PFSK-1 (cell line): ENCODE results near the gene ALX4.

Experiments used
- FOXP2 ChIP-seq: optimal IDR thresholded peaks from 2 replicates; pipeline ENCODE3; 2011; ENCODE audit warnings: borderline replicate concordance, control low read depth, inconsistent platforms; ENCODE audit not compliant: insufficient read depth; ENCODE audit errors: extremely low read length, extremely low read depth
- POLR2AphosphoS5 ChIP-seq: IDR thresholded peaks from 2 replicates; pipeline ENCODE4 v1.6.1; 2012; ENCODE audit warnings: low read depth, mild to moderate bottlenecking, control low read depth, low read length, moderate library complexity
- REST ChIP-seq, 2 experiments: IDR thresholded peaks; 2 replicates each; pipeline versions ENCODE4 v1.6.1 to v1.8.0; 2011 to 2012; ENCODE audit warnings: low read depth in 2 of 2, low read length in 2 of 2, control low read depth in 1 of 2, inconsistent platforms in 1 of 2, mild to moderate bottlenecking in 1 of 2, moderate library complexity in 1 of 2; ENCODE audit not compliant: insufficient read depth in 1 of 2
- SIN3A ChIP-seq: IDR thresholded peaks from 2 replicates; pipeline ENCODE4 v1.6.1; 2012; ENCODE audit warnings: mild to moderate bottlenecking, low read length, moderate library complexity, borderline replicate concordance; ENCODE audit not compliant: insufficient read depth
- TAF1 ChIP-seq: IDR thresholded peaks from 2 replicates; pipeline ENCODE4 v1.6.1; 2012; ENCODE audit warnings: low read length, control low read depth, borderline replicate concordance; ENCODE audit not compliant: insufficient read depth

ALX4 gene

GRCh38 chr11:44217432-44217831, 92.5 kb downstream of the ALX4 start:
- no peak for TF ChIP-seq TAF1
- no peak for TF ChIP-seq SIN3A
- no peak for TF ChIP-seq POLR2AphosphoS5
- TF ChIP-seq FOXP2, result no peak
- no peak for TF ChIP-seq REST (IDR thresholded peaks at IDR 0.05; ENCODE audit: insufficient read depth in 1 of 2, low read depth in 2 of 2, low read length in 2 of 2)

GRCh38 chr11:44213148-44213547, 96.8 kb downstream of the ALX4 start:
- no peak for TF ChIP-seq FOXP2
- TF ChIP-seq POLR2AphosphoS5, result no peak
- TF ChIP-seq TAF1, result no peak
- no peak for TF ChIP-seq SIN3A
- no peak for TF ChIP-seq REST (IDR thresholded peaks at IDR 0.05; ENCODE audit: insufficient read depth in 1 of 2, low read depth in 2 of 2, low read length in 2 of 2)

DNA sequence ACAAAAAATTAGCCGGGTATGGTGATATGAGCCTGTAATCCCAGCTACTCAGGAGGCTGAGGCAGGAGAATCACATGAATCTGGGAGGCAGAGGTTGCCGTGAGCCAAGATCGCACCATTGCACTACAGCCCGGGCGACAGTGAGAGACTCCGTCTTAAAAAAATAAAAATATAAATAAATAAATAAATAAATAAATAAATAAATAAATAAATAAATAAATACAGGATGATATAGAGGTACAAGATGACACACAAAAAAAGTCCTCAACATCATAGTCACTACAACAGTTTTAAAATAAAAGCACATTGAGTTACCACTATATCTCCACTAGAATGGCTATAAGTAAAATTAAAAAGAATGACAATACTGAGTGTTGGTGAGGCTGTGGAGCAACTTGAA, 97.8 kb downstream of the ALX4 start:
- TF ChIP-seq FOXP2 (no peak), POLR2AphosphoS5 (no peak)
